ENCODE results near the gene CLDN25.

Gene CLDN25

DNA sequence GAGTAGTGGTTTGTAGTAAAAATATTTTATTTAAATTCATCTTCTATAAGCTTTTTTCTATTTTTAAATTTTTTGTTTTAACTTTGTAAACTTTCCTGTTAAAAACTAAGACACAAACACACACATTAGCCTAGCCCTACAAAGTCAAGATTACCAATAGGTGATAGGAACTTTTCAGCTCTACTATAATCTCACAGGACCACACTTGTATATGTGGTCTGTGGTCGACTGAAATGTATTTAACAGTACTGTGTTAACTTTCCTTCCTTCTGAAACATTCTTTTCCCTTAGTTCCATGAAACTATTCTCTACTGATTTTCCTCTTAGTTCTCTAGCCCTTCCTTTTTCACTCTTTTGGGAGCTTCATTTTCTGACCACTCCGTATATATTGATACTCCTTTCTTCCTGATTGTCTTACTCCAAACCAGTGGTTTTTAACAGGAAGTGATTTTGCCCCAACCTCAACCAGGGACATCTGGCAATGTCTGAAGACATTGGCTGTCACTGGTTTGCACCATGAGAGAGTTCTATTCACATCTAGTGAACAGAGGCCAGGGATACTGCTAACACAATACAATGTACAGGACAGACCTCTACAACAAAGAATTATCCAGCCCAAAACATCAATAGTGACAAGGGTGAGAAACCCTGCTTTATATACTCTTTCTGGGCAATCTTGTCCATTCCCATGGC is 14.9 kb upstream of the CLDN25 start:
- DNase-seq = no peak
- H3K27ac Mint-ChIP-seq = no peak overlapping the region
- TF ChIP-seq CTCF (IDR thresholded peaks at IDR 0.05) = no peak
- H3K27me3 Mint-ChIP-seq (ENCODE audit: low read depth, poor library complexity) = no peaks in the 10 kb centered on the region
- peaks cover 84% of the 10 kb centered on the region for H3K36me3 Mint-ChIP-seq (ENCODE audit: low read depth)
- H3K9me3 Mint-ChIP-seq = peaks cover 21% of the 10 kb centered on the region
- no peaks in the 10 kb centered on the region for H3K4me1 Mint-ChIP-seq
- H3K4me3 Mint-ChIP-seq = no peak overlapping the region

DNA sequence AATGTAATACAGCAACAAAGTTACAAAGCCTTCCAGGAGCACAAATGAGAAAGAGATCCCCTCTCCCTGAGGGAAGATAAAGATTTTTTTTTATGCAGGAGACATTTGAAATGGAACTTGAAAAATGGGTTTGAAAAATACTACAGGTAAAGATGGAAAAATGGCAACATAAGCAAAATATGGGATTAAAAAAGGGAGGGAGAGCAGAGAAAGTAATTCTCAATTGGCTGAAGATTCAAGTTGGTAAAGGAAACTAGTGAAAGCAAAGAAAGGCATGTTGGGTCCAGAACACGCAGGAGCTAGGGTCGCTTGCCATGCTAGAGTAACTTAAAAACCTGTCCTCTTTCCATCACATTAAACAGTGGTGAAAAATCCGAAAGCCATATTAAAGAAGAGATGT is 7.6 kb upstream of the CLDN25 start:
- no peaks in the 10 kb centered on the region for H3K9me3 Mint-ChIP-seq
- H3K4me3 Mint-ChIP-seq = peak overlapping the region; percentile 99
- peaks cover 23% of the 10 kb centered on the region for H3K4me1 Mint-ChIP-seq
- peaks cover 38% of the 10 kb centered on the region for H3K36me3 Mint-ChIP-seq (ENCODE audit: low read depth)
- H3K27ac Mint-ChIP-seq = no peak overlapping the region
- DNase-seq = no peak
- no peak for TF ChIP-seq CTCF (IDR thresholded peaks at IDR 0.05)
- peaks cover 34% of the 10 kb centered on the region for H3K27me3 Mint-ChIP-seq (ENCODE audit: low read depth, poor library complexity)

DNA sequence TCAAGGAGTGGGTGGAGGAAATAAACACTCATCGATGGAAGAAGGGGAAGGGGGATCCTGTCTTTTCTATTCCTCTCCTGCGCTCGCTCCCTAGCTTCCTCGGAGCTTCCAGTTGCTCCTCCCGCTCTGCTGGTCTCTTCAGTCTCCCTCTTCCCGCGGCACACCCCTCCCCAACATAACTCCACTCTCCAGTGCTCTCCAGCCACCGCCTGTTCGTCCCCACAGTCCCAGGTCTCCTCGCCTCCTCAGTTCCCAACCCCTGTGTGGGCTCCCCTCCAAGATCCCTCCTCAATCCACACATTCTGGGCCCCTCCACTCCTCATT is 6.5 kb upstream of the CLDN25 start:
- Mint-ChIP-seq H3K4me1 (peaks cover 23% of the 10 kb centered on the region), H3K36me3 (ENCODE audit: low read depth) (peaks cover 27% of the 10 kb centered on the region), H3K27me3 (ENCODE audit: low read depth, poor library complexity) (peaks cover 44% of the 10 kb centered on the region), H3K27ac (peak overlapping the region; percentile 94), H3K4me3 (peak overlapping the region; percentile 99), H3K9me3 (no peaks in the 10 kb centered on the region)
- TF ChIP-seq CTCF (IDR thresholded peaks at IDR 0.05) = no peak
- peak; percentile 44 for DNase-seq

GRCh38 chr11:113773416-113774173 is 6.0 kb upstream of the CLDN25 start, which contains the start of gene ZW10:
TSS of gene ZW10 (minus strand) at chr11:113773692. CDS start at chr11:113773666, 26 bp downstream.
- Mint-ChIP-seq H3K4me3 (peak within 1 kb of the TSS; percentile 99), H3K36me3 (ENCODE audit: low read depth) (peaks cover 21% of the 10 kb centered on the region), H3K4me1 (peaks cover 23% of the 10 kb centered on the region), H3K27ac (peak within 1 kb of the TSS; percentile 94), H3K9me3 (no peaks in the 10 kb centered on the region), H3K27me3 (ENCODE audit: low read depth, poor library complexity) (peaks cover 47% of the 10 kb centered on the region)
- peak; percentile 93 for DNase-seq
- peak; percentile 88 for TF ChIP-seq CTCF (IDR thresholded peaks at IDR 0.05)

DNA sequence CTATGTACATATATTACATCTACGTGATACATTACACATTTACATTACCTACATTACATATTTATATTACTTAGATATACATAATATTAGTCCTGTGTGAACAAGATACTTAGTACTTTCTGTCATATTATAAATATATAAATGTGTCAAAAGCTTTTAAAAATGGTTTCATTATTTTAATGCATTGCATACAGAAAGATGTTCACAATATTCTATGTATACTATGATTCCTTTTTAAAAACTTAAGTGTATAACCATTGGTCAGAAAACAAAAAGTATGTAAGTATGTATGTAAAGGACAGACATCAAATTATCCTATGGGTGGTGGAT is 5.5 kb upstream of the CLDN25 start:
- DNase-seq = no peak
- Mint-ChIP-seq H3K4me3 (peak overlapping the region; percentile 99), H3K27me3 (ENCODE audit: low read depth, poor library complexity) (peaks cover 52% of the 10 kb centered on the region), H3K27ac (no peak overlapping the region), H3K36me3 (ENCODE audit: low read depth) (peaks cover 16% of the 10 kb centered on the region), H3K9me3 (no peaks in the 10 kb centered on the region), H3K4me1 (peaks cover 23% of the 10 kb centered on the region)
- no peak for TF ChIP-seq CTCF (IDR thresholded peaks at IDR 0.05)
